LNCaP clone FGC (cell line): ENCODE measurements around the gene IGF2BP1.
"Not testable (repeated sequence)": the region's sequence is repeated elsewhere in the genome, so short reads cannot be mapped to it uniquely, and the experiment has no call there.

Source experiments
- DNase-seq: peaks from one replicate; pipeline ENCODE4 v3.0.0-alpha.2; 2011; ENCODE audit warnings: low read depth
- H3K4me3 ChIP-seq: 2 replicates; pipeline ENCODE4 v1.5.1; 2011; ENCODE audit warnings: mild to moderate bottlenecking, low read depth, low read length, control low read depth
- CTCF ChIP-seq: IDR thresholded peaks from 2 replicates; pipeline ENCODE4 v1.5.1; 2012; ENCODE audit warnings: mild to moderate bottlenecking; ENCODE audit not compliant: control insufficient read depth, insufficient read depth; ENCODE audit errors: extremely low read depth

IGF2BP1 gene

GRCh38 chr17:49021095-49021767, 24.0 kb downstream of the IGF2BP1 start:
- no peak for TF ChIP-seq CTCF
- no peak for DNase-seq

DNA sequence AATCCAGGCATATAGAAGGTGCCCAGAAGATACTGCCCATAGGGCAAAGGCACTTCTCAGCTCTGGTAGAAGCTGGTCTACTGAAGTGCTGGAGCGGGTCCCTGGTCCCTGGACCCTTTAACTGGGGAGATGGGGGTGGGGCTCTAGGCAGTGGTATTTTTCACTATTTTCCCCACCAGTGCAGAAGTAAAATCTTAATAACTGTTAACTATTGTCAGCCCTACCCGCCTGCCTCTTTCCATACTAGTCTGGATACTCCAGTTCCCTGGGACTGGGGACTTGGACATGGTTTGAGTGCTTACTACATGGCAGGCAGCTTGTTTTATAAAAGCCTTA, 24.6 kb downstream of the IGF2BP1 start:
- H3K4me3 ChIP-seq: no peak overlapping the region
- no peak for TF ChIP-seq CTCF
- DNase-seq: no peak

More at GRCh38 chr17:49021095-49021767, 24.0 kb downstream of the IGF2BP1 start:
- H3K4me3 ChIP-seq: no peak overlapping the region

DNA sequence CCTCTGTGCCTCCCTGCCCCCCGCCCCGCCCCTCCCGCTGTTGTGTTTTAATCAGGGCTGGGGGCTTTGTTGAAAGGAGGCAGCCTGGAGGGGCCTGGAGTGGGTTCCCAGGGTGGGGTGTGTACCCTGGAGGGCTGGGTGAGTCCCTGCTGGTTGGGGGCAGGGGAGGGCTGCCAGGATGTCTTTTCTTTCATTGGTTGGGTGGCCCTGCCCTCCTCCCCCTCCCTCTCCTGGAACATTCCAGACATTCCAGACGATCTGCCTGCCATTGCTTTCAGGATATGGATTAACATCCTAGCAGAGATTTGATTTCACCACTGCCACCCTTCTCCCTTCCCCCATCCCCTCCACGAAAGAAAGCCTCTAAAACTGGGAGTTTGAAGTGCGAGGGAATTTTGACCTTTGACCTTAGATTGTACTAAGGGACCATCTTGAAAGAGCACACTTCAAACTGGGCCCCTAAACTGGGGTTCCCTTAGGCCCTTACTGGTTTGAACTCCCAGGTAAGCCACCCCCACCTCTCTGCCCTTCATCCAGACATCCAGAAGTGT, 25.3 kb downstream of the IGF2BP1 start:
- H3K4me3 ChIP-seq: no peak overlapping the region
- no peak for DNase-seq
- no peak for TF ChIP-seq CTCF

GRCh38 chr17:49024523-49024922, 27.3 kb downstream of the IGF2BP1 start:
- TF ChIP-seq CTCF: no peak
- no peak for DNase-seq

DNA sequence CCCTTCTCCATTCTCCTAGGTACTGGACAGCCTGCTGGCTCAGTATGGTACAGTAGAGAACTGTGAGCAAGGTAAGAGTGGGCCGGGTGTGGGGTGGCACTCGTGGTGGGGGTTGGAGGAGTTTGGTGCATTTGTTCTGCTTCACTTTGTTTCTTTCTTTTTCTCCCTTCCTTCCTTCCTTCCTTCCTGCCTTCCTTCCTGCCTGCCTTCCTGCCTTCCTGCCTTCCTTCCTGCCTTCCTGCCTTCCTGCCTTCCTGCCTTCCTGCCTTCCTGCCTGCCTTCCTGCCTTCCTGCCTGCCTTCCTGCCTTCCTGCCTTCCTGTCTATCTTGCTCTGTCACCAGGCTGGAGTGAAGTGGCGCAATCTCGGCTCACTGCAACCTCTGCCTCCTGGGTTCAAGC, 29.3 kb downstream of the IGF2BP1 start:
- DNase-seq, H3K4me3 ChIP-seq: not testable (repeated sequence)

More at GRCh38 chr17:49024523-49024922, 27.3 kb downstream of the IGF2BP1 start:
- no peak overlapping the region for H3K4me3 ChIP-seq

DNA sequence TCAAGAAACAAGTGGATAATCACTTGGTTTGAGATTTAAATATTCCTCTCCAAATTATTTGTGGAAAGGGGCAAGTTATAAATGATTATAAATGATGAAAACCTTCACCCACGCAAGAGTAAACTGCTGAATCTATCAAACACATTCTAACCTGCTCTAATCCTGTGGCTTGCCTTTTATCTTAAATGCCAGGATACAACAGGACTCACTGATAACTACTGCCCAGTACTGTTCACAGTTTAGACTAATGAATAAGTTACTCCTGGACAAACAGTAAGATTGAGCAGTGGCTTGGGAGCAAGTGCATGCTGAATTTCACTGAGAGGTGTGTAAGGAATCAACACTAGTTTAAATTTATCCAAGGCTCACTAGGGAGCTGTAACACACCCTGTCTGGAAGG, 31.1 kb downstream of the IGF2BP1 start:
- no peak for DNase-seq
- TF ChIP-seq CTCF: no peak
- no peak overlapping the region for H3K4me3 ChIP-seq

DNA sequence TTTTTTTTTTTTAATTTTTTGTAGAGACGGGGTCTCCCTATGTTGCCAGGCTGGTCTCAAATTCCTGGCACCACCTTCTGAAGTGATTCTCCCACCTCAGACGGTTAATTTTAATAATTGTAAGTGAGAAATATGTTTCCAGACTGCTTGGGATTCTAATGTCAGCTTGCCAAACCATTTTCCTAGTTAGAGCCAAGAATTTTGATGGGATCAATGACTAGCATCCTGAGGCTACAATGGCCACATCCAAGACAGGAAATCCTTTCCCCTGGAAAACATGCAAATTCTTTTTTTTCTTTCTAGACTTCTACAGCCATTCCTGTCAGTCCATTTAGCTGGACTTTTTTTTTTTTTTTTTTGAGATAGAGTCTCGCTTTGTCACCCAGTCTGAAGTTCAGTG, 32.6 kb downstream of the IGF2BP1 start:
- DNase-seq: no peak
- H3K4me3 ChIP-seq: no peak overlapping the region
- no peak for TF ChIP-seq CTCF
